ENCODE data around the gene ARL10.

DNA sequence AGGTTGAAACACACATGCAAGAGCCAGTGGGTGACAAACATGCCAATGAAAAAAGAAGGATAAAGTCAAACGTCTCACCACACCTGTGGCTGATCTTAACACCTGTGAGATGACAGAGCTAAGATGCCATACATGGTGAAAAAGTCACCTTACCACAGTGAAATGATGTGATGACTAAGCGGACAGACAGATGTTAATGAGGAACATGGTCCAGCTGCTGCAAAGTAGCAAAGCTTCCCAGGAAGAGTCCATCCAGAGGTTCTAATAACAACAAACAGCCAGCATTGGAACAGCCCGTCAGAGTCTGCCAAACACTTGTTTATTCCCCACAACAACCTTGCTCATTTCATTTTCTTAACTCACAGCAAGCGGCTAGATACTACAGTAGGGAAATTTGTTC, 5.6 kb upstream of the ARL10 start:
- TF ChIP-seq, protein P1, sequence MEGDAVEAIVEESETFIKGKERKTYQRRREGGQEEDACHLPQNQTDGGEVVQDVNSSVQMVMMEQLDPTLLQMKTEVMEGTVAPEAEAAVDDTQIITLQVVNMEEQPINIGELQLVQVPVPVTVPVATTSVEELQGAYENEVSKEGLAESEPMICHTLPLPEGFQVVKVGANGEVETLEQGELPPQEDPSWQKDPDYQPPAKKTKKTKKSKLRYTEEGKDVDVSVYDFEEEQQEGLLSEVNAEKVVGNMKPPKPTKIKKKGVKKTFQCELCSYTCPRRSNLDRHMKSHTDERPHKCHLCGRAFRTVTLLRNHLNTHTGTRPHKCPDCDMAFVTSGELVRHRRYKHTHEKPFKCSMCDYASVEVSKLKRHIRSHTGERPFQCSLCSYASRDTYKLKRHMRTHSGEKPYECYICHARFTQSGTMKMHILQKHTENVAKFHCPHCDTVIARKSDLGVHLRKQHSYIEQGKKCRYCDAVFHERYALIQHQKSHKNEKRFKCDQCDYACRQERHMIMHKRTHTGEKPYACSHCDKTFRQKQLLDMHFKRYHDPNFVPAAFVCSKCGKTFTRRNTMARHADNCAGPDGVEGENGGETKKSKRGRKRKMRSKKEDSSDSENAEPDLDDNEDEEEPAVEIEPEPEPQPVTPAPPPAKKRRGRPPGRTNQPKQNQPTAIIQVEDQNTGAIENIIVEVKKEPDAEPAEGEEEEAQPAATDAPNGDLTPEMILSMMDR (IDR thresholded peaks at IDR 0.05): no peak
- no peak for TF ChIP-seq EZH2 (IDR thresholded peaks at IDR 0.05)
- TF ChIP-seq EZH2phosphoT487 (IDR thresholded peaks at IDR 0.05): no peak

All from neural progenitor cell (in vitro differentiated cells).